ENCODE data around the gene RBM18. TPM values are rescaled to one million over a fixed set of nuclear protein-coding genes. Genes with fewer than 3 reads are reported as not detected.
A peak's percentile ranks its signal among the peaks of the same experiment; 100 is the strongest.

Gene RBM18
- total RNA-seq, 1 donor from 2014 or later: 26.5 TPM

DNA sequence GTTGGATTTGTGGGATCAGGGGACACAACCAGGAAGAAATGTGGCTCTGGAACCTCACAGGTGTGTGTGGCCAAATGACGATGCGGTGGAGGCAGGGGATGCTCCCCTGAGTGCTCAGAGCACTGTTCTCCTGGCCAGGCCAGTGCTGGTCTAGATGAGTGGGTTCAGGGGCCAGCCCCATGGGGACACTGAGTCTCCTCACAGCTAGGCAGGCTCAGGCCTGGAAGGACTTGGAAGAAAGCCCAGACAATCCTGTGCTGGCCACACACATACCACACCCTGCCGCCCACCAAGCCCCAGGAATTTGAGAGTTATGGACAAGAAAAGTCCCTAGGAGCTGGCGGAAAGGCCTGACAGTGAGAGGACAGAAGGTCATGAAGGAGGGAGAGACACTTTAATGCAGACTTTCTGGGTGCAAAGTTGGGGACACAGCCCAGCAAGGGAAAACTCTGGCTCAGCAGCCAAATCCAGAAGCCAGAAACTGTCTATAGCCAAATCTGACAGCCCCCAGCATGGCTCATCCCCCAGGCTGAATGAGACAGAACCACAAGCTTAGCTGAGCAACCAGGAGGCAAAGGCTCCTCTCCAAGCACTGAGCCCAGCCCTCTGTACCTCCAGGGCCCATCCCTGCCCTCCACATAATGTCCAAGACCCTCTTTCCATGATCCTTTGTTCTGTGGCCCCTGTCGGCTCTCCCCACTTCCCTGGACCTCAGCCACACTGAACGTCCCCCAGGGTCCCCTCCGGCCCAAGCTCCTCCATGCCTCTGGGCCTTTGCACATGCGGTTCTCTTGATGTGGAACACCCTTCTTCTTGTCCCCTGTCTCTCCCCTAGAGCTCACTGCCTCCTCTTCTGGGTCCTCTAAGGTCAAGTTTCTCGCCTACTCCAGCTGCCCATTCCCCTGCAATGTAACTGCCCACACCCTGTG lies 58.3 kb downstream of the RBM18 start:
- DNase-seq (ENCODE audit: low read depth): peak; percentile 94

DNA sequence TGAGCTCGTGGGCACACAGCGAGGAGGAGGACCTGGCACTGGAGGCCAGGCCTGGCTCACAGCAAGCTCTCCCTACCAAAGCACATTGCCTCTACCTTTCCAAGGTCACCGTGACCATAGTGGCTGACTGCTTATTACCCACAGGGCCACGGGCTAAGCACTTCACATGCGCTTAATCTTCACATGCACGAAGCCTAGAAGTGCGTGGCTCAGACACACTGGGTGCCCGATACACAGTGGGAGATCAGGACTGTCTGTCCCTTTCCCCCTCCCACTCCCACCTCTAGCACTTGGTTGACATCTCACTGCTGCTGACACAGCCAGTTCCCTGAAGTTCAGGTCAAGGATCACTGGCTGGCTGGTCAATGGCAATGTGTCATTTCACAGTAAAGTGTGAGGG lies 59.5 kb downstream of the RBM18 start:
- no peak for DNase-seq (ENCODE audit: low read depth)

DNA sequence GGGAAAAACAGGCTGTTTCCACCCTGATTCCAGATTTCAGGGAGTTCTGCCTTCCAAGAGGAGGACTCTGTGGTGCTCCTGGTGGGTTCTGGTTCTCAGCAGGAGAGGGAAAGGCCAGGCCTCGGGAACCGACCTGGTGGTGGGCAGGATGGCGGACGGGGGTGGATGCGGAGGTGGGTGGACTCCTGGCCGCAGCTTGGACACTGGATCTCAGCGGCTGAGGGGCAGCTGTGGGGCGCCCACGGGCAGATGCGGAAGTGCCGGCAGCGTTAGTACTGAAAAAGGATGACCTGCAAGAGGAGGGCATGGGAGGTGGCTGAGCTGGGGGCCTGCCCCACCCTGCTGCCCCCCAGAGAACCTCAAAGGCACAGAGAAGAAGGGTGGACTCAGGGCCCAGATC lies 60.1 kb downstream of the RBM18 start:
- no peak for DNase-seq (ENCODE audit: low read depth)

DNA sequence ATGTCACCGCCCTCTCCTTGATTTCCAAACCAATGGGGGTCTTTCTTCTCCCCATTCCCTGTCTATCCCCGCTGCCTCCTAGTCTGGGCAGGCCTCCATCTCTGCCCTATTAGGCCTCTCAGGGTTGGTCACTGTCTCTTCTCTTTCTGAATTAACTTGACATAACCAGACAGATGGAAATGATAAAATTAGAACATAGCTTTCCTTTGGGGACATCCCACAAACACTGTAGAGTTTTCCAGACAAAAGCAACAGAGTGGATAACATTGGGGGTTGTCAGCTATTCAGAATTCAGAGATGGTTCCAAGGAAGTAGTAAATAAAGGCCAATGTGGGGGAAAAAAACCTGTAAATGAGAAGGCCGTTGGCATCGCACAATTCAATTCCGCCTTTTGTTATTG lies 60.6 kb downstream of the RBM18 start:
- peak; percentile 86 for DNase-seq (ENCODE audit: low read depth)

DNA sequence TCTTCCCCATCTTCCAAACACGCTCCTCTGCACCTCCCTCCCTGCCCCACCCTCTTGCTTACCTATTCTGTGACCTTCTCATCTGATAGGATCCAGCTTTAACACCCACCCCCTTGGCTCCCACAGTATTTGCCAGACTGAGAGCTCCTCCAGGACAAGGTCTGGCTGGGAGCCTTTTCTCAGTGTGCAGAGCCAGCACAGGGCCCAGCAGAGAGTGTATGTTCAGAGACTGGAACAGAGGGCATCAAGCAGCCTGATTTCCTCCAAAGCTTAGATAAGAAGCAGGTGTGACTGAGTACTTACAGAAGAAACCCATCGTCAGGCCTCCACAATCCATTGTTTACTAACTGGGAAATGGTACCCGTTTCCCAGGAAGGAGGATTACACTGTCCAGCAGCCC lies 62.5 kb downstream of the RBM18 start:
- no peak for DNase-seq (ENCODE audit: low read depth)

DNA sequence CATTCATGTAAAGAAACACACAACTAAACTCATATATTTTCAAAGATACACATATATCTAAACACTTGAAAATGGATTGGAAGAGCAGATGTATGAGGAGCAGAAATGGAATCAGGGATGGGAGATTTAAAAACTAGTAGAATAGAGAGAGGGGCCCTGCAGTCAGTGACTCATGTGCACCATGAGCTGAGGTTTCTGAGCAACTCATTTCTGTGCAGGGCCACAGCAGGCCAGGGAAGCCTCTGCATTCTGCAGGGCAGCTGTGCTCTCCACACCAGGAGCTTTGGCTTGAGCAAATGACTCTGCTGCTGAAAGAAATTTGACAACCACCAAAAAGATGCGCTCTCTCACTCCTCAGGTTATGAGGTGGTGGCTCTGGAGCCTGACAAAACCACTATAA lies 63.0 kb downstream of the RBM18 start:
- DNase-seq (ENCODE audit: low read depth): peak; percentile 85

DNA sequence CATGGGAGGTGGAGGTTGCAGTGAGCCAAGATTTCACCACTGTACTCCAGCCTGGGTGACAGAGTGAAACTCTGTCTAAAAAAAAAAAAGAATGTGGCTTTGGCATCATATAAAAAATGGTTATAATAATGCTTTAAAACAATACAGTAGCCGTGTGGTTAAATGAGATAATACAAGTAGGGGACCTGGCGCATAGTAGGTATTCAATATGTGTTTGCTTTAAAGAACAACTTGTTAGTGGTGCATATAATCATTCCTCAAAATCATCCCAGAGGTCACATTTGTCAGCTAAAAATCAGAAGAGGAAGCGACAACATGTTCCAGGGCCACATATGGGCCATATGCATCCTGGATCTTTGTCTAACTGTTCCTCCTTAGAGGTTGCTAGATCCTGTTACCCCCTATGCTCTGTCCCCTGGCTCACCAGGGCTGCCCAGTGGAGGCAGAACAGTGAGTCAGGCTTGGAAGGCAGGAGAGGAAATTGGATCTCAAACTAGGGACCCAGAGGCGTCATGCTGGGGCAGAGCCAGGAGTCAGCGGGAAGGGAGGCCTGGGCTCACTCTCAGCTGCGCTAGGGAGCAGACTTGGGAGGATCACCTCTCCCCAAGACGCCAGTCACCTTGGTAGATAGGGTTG lies 63.6 kb downstream of the RBM18 start:
- peak; percentile 85 for DNase-seq (ENCODE audit: low read depth)

DNA sequence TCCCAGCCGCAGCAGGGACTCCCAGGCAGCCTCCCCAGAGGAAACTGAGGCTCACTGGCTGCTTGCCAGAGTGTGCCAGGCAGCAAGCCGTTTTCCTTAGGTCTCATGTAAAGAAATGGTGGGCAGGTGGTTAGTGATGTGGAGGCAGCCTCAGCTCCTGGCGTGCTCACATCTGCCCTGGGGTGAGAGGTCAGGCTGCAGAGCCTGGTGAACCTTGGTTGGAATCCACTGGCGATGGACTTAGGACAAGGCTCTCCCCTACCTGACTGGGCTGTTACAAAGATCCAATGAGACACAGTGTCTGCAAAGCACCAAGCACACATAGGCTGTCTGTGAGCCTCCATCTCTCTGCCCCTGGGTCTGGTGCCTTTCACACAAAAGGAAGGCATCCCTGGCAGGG lies 66.8 kb downstream of the RBM18 start:
- DNase-seq (ENCODE audit: low read depth): no peak

DNA sequence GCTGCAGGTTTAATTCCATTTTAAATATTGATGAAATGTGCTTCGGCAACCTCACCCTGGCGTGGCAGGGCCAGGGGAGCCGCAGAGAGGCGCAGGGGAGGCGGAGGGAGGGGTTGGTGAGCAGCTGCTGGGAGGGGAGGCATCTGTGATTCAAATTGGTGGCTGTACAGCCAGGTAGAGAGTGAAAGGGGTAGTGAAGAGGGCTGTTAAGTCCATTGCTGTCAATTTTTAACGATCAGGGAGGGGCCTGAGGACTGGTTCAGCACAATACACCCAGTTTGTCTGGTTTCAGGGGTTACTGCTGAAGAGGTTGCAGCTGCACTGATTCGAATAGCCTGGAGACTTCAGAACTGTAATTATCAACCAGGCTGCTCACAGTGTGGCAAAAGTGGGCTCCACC lies 67.2 kb downstream of the RBM18 start:
- DNase-seq (ENCODE audit: low read depth): no peak

DNA sequence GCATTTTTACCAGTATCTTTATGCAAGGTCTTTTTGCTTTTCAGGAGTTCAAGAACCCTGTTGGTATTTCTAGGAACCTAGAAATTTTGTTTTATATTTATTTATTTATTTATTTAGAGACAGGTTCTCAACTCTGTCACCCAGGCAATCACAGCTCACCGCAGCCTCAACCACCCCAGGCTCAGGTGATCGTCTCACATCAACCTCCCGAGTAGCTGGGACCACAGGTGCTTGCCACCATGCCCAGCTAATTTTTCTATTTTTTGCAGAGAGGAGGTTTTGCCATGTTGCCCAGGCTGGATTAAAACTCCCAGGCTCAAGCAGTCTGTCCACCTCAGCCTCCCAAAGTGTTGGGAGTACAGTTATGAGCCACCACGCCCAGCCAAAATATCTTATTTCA lies 68.8 kb downstream of the RBM18 start:
- DNase-seq (ENCODE audit: low read depth): no peak

DNA sequence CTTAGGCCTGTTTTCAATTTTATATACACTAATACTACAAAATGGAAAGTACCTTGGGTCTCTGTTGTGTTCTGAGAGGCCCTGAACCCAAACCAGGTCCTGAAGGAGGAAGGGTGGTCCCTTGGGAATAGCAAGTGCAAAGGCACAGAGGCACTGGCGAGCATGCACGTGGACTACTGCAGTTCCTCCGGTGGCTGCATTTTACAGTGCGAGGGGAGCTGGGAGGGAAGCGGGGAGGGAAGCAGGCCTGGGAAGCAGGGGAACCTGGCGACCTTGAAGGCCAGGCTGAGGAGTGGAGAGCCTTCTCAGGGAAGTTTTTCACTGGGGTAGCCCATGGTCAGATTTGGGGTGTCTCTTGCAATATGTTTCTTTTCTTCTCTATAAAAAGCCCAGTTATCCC lies 71.0 kb downstream of the RBM18 start:
- DNase-seq (ENCODE audit: low read depth): no peak

DNA sequence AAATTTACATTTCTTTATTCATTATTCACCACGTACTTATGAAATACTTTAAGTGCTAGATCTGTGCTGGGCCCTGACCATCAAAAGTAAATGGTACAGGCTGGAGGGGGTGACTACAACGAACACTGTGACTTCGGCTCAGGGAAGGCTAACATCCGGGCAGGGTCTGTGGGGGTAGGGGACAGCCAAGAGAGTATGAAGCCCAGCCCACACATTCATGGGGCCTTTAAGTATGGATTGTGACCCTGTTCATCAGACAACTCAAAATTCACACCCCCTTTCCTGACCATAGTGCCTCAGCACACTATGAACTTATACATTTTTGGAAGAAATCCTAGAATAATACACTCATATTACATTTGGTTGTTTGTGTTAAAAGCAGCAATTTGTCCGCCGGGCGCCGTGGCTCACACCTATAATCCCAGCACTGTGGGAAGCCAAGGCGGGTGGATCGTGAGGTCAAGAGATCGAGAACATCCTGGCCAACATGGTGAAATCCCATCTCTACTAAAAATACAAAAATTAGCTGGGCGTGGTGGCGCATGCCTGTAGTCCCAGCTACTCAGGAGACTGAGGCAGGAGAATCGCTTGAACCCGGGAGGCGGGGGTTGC lies 71.6 kb downstream of the RBM18 start:
- DNase-seq (ENCODE audit: low read depth): no peak

DNA sequence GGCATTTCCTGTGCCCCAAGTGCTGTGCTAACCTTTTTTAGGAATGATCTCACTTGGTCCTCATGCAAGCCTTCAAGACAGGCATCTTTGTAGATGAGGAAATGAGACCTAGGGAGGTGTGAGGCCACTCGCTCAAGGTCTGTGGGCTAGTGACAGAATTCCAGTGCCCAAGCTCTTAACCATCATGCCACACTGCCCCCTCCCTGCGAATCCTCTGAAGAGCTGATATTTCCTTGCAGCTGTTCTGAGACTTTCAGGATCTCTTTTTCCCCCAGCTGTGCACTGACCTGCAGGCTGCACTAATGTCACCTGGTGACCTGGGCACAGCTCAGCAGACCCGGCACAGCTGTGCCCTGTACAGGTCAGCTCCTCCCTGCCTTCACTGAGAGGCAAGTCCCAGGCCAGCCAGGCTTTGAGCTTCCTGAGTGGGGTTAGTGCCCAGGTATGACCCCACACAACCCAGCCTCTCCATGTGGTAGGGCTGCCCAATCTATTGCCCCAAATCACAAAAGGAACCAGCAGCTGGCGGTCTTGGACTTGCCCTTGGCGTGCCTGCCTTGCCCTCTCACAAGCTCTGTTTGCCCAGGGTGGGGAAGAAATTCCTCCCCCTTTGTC lies 72.3 kb downstream of the RBM18 start:
- DNase-seq (ENCODE audit: low read depth): no peak

DNA sequence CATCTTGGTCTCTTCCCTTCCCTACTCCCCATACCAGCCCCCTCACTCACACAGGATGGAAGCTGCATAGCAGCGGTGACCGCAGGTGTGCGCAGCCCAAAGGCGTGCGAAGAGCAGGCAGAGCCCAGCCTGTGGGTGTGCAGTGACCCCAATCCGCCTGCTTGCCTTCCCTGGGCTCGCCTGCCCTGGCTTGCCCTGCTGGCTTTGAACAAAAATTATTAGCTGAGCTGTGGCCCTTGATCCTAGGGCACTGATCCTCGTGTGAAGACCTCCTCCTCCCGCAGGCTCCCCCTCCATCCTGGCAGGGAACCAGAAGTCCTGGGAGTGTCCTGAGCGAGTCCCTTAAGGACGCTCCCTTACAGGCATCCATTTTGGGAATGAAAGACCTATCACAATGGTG lies 73.1 kb downstream of the RBM18 start:
- DNase-seq (ENCODE audit: low read depth): no peak

DNA sequence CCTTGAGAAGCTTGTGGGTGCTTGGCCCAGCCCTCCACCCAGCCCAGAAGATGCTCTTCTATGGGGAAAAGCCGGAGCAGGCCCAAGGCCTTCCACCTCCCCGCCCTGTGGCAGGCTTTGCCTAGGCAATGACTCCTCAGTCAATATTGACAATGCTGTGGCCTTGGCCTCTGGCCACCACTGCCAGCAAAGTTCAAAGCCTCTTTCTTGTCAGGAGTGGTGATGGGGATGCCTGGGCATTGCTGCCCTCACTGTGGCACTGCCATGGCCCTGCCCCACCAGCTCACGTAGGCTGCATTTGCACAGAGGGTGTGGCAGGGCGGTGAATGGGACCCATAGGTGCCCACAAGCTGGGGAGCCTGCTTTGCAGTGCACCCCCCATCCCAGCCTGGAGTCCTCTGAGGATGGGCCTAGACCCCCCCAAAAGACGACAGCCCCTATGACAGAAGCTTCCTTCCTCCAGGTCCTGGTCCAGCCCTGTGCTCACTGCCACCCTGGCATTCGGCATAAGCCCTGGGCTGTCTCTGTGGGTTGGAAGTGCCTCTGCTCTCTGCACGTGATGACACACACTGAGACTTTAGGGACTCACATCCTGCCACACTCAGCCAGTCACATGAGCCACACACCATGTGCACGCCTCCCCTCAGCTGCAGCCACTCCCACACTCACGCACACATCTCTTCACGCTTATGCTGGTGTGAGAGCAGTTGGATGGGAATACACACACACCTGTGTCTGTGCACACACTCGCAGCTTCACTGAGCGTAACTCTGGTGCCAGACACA lies 73.9 kb downstream of the RBM18 start:
- DNase-seq (ENCODE audit: low read depth): no peak

DNA sequence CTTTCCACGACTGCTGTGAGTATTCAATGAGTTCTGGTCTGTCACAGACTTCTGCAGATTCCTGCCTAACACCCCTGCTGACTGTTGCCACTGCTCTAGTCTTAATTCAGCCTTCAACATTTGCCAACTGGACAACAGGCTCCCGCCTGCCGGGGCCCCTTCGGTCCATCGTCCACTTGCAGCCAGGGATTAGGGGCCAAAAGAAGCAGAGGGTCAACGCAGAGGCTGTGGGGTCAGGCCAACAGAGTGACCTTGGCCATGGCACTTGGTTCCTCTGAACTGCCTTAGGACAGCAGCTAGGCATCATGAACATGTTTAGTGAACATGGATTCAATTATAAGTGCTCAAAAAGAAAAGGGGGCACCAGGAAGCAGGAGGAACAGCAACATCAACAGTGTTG lies 76.3 kb downstream of the RBM18 start:
- DNase-seq (ENCODE audit: low read depth): no peak

Other genes with a start within 250 kb of the RBM18 start
- gene TTLL11, start 171.5 kb downstream of the RBM18 start, total RNA-seq: 12.1 and 13.5 TPM in 2 replicates
- 52.9 and 53.5 TPM in 2 replicates for gene NDUFA8, start 105.1 kb downstream of the RBM18 start, total RNA-seq
- not detected in 2 replicates for gene MORN5, start 104.9 kb downstream of the RBM18 start, total RNA-seq
- gene LHX6, start 35.9 kb downstream of the RBM18 start, total RNA-seq: 0.21 and 0.32 TPM in 2 replicates
- 36.6 and 38.1 TPM in 2 replicates for gene MRRF, start within 50 bp of the RBM18 start, total RNA-seq
- gene PTGS1, start 106.2 kb upstream of the RBM18 start, total RNA-seq: 9.6 and 14.0 TPM in 2 replicates
- not detected in 2 replicates for gene OR1J1, start 213.1 kb upstream of the RBM18 start, total RNA-seq
- gene OR1J2, start 246.0 kb upstream of the RBM18 start, total RNA-seq: not detected in 2 replicates

Measured in myocyte (in vitro differentiated cells).